ENCODE data around the gene CDK5RAP2. TPM values are rescaled to one million over a fixed set of nuclear protein-coding genes. Genes with fewer than 3 reads are reported as not detected.
A peak's percentile ranks its signal among the peaks of the same experiment; 100 is the strongest.

Gene CDK5RAP2
- total and polyA plus RNA-seq, 9 of the 15 experiments (the other 6 are each of a cell fraction or from before 2014, with no cell fraction given) = 19.9 to 68.8 (median 42.2) TPM

DNA sequence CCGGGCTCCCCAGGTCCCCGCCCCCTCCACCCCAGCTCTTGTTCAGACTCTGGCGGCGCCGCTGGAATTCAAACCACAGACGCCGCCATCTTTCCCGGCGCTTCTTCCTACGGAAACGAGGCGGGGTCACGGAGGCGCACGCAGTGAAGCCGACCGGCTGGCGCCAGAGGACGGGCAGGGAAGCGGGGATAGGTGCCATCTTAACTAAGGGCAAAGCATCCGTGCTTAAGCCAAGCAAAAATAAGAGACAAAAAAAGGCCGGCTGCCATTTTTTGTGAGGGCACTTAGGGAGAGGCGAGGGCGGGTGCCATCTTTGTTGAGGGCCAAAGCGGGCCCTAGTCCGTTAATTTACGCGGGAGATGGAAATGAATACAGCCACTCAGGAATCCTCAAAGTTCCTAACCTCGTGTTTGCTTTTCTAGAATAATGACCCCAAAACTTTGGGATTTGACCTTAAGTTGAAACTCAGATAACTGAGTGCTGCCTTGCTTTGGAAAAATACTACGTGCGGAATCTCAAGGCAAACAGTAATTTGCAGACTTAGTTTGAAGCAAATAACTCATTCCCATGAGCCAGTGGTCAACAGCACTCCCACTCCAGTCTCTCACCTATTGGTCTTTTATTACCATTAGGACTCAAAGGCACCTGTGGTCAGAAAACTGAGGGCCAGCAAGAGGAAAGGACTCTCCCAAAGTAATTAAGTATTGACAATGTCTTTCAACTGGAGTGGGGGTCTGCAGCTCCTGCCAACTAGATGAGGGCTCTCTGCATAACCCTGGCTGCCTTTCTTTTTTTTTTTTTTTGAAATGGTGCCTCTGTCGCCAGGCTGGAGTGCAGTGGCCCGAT lies at the start of gene CDK5RAP2 (continued):
- no peak for TF ChIP-seq TSC22D4 (tag; IDR thresholded peaks at IDR 0.05)
- TF ChIP-seq, protein P1, sequence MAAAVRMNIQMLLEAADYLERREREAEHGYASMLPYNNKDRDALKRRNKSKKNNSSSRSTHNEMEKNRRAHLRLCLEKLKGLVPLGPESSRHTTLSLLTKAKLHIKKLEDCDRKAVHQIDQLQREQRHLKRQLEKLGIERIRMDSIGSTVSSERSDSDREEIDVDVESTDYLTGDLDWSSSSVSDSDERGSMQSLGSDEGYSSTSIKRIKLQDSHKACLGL (CRISPR knock-in tag; IDR thresholded peaks at IDR 0.05; ENCODE audit: borderline replicate concordance, poor library complexity, severe bottlenecking) = no peak
- no peak for TF ChIP-seq GABPB2 (CRISPR knock-in tag; conservative IDR thresholded peaks at IDR 0.05)
- no peak for TF ChIP-seq ZNF274 (IDR thresholded peaks at IDR 0.05; ENCODE audit: borderline replicate concordance, low read depth, low read length)
- TF ChIP-seq FOSL1 (tag; conservative IDR thresholded peaks at IDR 0.05) = no peak
- no peak for TF ChIP-seq WHSC1 (IDR thresholded peaks at IDR 0.05; ENCODE audit: low read length)
- TF ChIP-seq, protein P2, sequence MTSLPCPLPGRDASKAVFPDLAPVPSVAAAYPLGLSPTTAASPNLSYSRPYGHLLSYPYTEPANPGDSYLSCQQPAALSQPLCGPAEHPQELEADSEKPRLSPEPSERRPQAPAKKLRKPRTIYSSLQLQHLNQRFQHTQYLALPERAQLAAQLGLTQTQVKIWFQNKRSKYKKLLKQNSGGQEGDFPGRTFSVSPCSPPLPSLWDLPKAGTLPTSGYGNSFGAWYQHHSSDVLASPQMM (CRISPR knock-in tag; IDR thresholded peaks at IDR 0.05) = no peak
- TF ChIP-seq, protein P3, sequence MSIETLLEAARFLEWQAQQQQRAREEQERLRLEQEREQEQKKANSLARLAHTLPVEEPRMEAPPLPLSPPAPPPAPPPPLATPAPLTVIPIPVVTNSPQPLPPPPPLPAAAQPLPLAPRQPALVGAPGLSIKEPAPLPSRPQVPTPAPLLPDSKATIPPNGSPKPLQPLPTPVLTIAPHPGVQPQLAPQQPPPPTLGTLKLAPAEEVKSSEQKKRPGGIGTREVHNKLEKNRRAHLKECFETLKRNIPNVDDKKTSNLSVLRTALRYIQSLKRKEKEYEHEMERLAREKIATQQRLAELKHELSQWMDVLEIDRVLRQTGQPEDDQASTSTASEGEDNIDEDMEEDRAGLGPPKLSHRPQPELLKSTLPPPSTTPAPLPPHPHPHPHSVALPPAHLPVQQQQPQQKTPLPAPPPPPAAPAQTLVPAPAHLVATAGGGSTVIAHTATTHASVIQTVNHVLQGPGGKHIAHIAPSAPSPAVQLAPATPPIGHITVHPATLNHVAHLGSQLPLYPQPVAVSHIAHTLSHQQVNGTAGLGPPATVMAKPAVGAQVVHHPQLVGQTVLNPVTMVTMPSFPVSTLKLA (conservative IDR thresholded peaks at IDR 0.05) = peak; percentile 73 to 88
- TF ChIP-seq NBN (IDR thresholded peaks at IDR 0.05; ENCODE audit: low read depth) = 0 out of 2 replicates have a peak, but pooled peaks have one; percentile 72
- TF ChIP-seq TRIM24 (IDR thresholded peaks at IDR 0.05) = peak in 1 of 2 experiments; percentile 76; a peak in 2 of 4 replicates
- peak; percentile 97 for TF ChIP-seq ZNF175 (CRISPR knock-in tag; IDR thresholded peaks at IDR 0.05; ENCODE audit: low read depth)
- TF ChIP-seq SMARCE1 (IDR thresholded peaks at IDR 0.05) = no peak
- TF ChIP-seq LEF1 (IDR thresholded peaks at IDR 0.05) = no peak
- peak; percentile 54; the same call in 1 of the 2 replicates for TF ChIP-seq RNF2 (IDR thresholded peaks at IDR 0.05)
- TF ChIP-seq USF1 (CRISPR knock-in tag; IDR thresholded peaks at IDR 0.05) = no peak
- TF ChIP-seq PHF8 (IDR thresholded peaks at IDR 0.05; ENCODE audit: borderline replicate concordance, low read length) = no peak
- TF ChIP-seq ZNF699 (CRISPR knock-in tag; IDR thresholded peaks at IDR 0.05; ENCODE audit: insufficient replicate concordance) = no peak
- TF ChIP-seq SNRNP70 (optimal IDR thresholded peaks at IDR 0.05; ENCODE audit: low read depth, low read length) = no peak
- TF ChIP-seq, protein P4, sequence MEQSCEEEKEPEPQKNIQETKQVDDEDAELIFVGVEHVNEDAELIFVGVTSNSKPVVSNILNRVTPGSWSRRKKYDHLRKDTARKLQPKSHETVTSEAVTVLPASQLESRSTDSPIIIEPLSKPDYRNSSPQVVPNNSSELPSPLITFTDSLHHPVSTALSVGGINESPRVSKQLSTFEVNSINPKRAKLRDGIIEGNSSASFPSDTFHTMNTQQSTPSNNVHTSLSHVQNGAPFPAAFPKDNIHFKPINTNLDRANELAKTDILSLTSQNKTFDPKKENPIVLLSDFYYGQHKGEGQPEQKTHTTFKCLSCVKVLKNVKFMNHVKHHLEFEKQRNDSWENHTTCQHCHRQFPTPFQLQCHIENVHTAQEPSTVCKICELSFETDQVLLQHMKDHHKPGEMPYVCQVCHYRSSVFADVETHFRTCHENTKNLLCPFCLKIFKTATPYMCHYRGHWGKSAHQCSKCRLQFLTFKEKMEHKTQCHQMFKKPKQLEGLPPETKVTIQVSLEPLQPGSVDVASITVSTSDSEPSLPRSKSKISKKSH (CRISPR knock-in tag; IDR thresholded peaks at IDR 0.05) = no peak
- TF ChIP-seq OTX1 (CRISPR knock-in tag; IDR thresholded peaks at IDR 0.05) = no peak
- TF ChIP-seq TBL1XR1 (IDR thresholded peaks at IDR 0.05; ENCODE audit: low read length in 2 of 2) = 0 out of 4 replicates have a peak, but pooled peaks of 1 of the 2 experiments have one; percentile 36
- TF ChIP-seq SPI1 (IDR thresholded peaks at IDR 0.05; ENCODE audit: borderline replicate concordance, low read depth, low read length) = no peak
- peak; percentile 39; the same call in 1 of the 2 replicates for TF ChIP-seq ESRRA (IDR thresholded peaks at IDR 0.05; ENCODE audit: borderline replicate concordance, low read depth)

Measured in K562 (cell line).